Stimulated activated CD4-positive, alpha-beta T cell treated with anti-CD3 and anti-CD28 coated beads, Interleukin-4, amount 100 ng/mL, for 48 hours (primary cell): Measurements from ENCODE around the gene DDX54.
A peak's percentile ranks its signal among the peaks of the same experiment; 100 is the strongest.
"Not testable (repeated sequence)": the region's sequence is repeated elsewhere in the genome, so short reads cannot be mapped to it uniquely, and the experiment has no call there.

Experiments used
- DNase-seq, 2 donors: peaks; one replicate each; pipeline ENCODE4 v3.0.0-alpha.2; 2020; ENCODE audit warnings: low read depth in 2 of 2

Gene DDX54

GRCh38 chr12:113142173-113142885, 42.9 kb downstream of the DDX54 start:
- no peak for DNase-seq

- DNase-seq = not testable (repeated sequence)
Measured at GRCh38 chr12:113141716-113142115, 43.6 kb downstream of the DDX54 start.

- no peak for DNase-seq
Measured at GRCh38 chr12:113140706-113141105, 44.6 kb downstream of the DDX54 start.

GRCh38 chr12:113138826-113139225, 46.5 kb downstream of the DDX54 start:
- no peak for DNase-seq

GRCh38 chr12:113137861-113138783, 47.2 kb downstream of the DDX54 start:
- DNase-seq = no peak

GRCh38 chr12:113136990-113137511, 48.2 kb downstream of the DDX54 start:
- DNase-seq = no peak

GRCh38 chr12:113136128-113136989, 48.9 kb downstream of the DDX54 start:
- DNase-seq = peak; percentile 52 to 68

GRCh38 chr12:113135178-113136127, 49.8 kb downstream of the DDX54 start, which contains the start of gene RASAL1:
TSS of gene RASAL1 (minus strand) at chr12:113135761. CDS start at chr12:113135462, 299 bp downstream.
- DNase-seq = peak; percentile 82 to 89

- DNase-seq = no peak
Measured at GRCh38 chr12:113134521-113134951, 50.7 kb downstream of the DDX54 start.

GRCh38 chr12:113134071-113134470, 51.2 kb downstream of the DDX54 start:
- no peak for DNase-seq

GRCh38 chr12:113133666-113134065, 51.6 kb downstream of the DDX54 start:
- DNase-seq = no peak

GRCh38 chr12:113133036-113133435, 52.2 kb downstream of the DDX54 start:
- DNase-seq = no peak

- DNase-seq = no peak
Measured at GRCh38 chr12:113131556-113131955, 53.7 kb downstream of the DDX54 start.

GRCh38 chr12:113130457-113131135, 54.7 kb downstream of the DDX54 start:
- DNase-seq = no peak

- DNase-seq = no peak
Measured at GRCh38 chr12:113129664-113130456, 55.4 kb downstream of the DDX54 start.

GRCh38 chr12:113128802-113129663, 56.2 kb downstream of the DDX54 start:
- no peak for DNase-seq

GRCh38 chr12:113127791-113128199, 57.5 kb downstream of the DDX54 start:
- DNase-seq = no peak
